GM21367 (cell line): ENCODE results near the gene ENC1.

Source experiments
- ATAC-seq: cut with Tn5 transposase; IDR thresholded peaks from one replicate; pipeline ENCODE4 v1.9.1; 2021; ENCODE audit not compliant: unreplicated experiment

The ENC1 gene

DNA sequence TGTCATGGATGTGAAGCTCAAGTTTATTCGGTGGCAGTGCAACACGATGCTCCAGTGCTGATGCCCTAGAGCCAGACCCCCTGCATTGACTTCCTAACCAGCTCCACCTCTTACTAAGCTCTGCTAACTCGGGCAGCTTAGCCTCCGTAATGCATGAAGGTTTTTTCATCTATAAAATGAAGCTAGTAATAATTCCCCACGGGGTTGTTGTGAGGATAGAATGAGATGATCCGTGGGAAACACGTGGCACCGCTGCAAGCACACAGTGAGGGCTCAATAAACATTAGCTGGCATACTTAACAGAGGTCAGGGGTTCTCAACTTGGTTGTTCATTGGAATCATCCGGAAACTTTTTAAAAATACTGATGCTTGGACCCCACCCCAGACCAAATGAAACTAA lies 6.8 kb downstream of the ENC1 start:
- no peak for ATAC-seq

DNA sequence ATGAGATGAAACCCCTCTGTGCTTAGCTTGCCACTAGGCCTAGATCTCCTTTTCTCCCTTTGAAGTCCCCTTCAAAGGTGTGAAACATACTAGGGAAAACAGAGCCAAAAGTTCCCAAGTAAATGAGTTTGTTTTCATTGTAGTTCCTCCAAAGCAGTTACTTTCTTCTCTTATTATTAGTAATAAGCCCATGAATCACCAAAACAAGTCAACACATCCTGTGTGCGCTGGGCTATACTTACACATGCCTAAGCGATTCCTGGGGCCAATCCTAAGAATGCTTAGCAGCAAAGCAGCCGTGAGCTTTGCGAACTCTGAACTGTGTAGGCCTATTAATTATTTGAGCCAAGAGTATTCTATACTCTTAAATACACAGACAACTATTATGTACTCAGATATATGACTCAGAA lies 7.6 kb downstream of the ENC1 start:
- no peak for ATAC-seq

DNA sequence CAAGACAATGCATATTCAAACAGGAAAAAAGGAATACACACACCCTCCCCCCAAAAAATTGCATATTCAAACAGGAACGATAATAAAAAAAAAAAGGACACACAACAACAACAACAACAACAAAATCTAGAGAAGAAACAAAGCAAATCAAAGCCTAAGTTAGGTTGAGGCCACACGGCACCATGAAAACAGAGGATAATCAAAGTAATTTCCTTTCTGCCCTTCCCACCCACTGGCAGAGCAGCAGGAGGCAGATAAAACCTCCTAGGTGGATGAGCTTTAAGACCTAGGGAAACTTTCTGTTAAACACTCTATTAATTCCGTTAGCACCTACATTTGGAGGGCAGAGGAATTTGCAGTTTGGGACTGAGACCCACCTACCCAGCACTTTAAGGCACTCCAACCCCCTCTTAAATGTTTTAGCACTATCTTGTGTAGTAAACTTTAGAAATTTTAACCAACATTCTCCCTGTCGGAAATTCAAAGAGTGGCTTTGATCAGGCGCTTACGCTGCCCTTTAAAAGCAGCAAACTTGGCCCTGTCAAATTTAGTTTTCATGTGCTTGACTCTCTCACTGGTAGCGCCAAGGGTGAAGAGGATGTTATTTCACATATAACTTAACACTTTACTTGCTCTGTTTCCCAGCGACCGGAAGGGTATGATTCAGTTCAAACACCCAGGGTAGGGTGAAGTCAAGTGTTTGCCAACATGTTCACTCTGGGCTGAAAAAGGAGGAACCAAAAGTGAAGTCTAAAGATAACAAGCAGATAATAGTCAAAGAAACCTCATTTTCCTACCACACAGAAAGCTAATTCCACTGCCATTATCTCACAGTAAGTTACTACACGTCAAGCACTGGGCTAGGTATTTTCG lies 9.2 kb downstream of the ENC1 start:
- ATAC-seq: peak; percentile 89

DNA sequence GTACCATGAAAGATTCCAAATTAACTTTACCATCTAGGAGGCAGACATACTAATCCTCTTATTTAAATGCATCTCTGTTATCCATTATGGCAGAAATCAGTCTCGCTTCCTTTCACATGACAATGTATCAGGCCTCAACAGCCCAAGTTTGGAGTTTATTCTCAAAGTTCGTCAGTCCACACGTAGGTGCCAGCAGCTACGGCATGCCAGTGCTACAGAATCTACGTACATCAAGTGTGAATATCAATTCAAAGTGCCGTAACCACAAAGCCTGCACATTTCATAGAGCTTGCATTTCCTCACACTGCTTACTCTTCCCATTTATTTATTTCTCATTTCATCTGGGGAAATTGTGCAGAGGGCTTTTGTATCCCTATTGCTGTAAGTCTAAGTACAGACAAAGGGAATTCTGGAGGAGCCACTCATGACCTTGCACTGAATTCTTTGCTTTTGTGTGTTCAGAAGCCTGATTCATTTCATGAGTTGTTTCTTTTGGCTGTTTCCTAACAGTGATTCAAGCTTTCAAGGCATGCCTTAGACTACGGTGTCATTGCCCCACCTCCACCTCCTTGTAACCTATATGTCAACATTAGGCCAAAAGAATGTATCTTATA lies 10.0 kb downstream of the ENC1 start:
- ATAC-seq: no peak

DNA sequence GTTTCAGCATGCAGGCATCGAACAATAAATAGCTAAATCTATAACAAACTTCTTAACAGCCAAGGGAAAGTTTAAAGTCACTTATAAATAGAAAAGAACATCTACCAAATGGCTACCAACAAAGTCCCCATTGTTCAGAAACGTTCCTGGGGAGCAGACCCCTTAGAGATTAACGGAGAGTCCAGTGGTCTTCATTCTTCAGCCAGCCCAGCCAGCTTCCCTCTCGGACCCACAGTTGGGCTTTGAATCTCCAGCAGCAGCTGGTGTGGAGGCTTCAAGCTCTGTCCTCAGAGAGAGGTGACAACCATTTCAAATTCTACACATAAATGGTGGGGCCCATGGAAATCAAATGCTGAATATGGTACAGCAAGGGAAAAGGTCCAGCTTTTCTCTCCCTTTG lies 11.2 kb downstream of the ENC1 start:
- no peak for ATAC-seq

DNA sequence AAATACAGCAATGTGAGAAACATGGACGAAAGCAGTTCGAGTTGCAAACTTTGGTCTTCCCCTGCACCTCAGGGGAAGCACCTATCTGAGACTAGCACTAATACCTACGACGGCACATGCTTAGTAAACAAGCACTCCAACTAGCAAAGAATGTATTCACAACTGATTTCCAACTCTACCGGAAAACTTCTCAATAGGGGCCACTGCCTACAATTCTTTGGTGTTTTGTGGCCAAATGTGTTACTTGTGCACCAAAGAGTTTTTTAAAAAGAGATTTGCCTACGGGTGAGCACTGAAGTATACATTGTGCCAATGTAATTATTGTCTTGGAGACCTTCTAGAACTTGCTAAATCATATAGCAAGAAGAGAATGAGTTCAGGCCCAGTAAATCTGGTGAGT lies 12.2 kb downstream of the ENC1 start:
- no peak for ATAC-seq

DNA sequence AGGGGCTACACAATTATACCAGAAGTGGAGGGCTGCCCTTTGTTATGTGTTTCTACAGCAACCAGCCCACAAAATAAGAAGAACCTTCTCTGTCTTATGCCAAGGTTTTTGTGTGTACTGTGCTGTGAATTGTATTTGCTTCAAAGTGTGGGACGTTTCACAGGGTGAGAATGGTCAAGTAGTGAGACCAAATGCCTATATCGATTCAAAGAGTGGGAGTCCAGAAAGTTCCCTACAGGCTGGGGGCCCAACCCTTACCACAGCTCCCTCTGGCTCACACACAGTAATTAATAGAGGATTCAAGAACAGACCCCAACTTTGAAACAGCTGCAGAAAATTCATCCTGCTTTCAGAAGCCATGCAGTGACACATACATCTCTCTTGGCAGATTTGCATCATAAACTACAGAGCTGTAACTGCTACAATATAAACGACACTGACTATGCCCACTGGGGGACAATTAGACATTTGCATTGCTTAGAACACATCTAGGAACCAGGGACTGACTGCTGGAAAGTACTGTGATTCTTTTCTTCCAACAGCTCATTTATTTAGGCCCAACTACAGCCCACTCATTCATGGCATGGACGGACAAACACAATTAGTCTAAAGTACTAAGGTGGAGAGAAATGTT lies 12.8 kb downstream of the ENC1 start:
- no peak for ATAC-seq

DNA sequence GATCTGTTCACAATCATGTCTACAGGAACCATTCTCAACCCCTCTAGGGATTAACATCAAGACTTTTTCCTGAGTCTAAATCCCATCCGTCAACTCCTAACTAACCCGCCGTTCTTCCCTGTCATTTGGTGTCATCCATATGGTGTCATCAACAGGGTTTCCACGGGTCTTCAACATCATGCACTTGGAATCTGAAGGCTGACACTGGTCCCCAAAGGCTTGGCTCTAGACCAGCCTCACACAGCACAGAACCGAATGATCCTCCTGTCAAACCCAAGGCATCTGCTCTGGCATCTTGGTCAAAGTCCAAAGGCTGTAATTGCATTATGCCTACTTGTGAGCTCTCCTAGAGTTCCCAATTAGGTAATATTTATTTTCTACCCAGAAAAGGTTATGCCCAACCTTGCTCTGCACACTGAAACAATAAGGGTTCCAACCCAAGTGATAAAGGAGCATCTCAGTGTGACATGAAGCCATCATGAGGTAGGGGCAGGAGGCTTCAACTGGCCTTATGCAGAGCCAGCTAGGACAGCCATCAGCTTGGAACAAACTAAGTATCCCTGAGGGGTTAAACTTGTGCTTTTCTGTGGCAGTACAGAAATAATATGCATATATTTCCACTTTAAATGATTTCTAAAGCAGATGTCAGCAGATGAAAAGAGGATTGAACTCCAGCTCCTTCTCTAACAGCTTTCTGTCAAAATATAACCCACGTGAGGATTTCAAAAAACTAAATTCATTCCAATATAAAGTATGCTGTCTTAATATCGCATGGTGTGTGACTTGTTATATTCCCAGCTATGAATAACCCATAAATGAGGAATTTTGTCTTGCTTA lies 13.9 kb downstream of the ENC1 start:
- ATAC-seq: no peak

DNA sequence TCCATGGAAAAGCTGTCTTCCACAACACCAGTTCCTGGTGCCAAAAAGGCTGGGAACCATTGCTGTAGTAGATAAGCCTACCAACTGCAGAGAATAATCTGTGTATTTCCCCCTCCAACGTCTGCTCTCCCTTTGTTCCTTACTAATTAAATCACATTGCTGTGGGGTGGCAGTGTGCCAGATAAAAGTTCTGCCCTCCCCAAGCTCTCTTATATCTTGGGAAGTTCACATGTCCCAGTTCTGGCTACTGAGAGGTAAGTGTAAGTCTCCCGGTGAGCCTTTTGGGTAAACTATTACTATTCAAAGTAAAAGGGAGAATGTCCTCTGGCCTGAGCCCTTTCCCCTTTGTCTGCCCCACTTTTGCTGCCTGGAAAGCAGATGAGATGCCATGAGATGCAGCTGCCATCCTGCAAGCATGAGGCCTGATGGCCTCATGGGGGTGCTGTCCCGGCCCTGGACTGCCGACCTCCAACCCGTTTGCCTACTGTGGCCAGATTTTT lies 14.7 kb downstream of the ENC1 start:
- no peak for ATAC-seq

DNA sequence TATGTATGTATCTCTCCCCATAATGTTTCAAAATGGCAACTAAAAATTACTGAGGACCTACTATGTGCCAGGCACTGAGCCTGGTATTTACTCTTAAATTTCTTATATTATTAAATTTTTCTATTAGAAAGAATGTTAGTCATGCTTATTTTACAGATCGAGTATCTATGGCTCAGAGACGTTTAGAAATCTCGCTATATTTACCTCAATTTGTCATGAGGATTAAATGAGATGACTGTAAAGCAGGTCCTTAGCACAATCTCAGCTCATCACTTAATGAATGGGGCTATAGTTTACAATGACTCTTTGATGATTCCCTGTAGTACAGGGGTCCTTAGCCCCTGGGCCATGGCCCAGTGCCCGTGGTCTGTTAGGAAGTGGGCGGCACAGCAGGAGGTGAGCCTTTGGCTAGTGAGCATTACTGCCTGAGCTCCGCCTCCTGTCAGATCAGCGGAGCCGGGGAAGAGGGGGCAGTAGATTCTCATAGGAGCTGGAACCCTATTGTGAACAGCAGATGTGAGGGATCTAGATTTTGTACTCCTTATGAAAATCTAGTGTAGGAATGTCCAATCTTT lies 15.5 kb downstream of the ENC1 start:
- no peak for ATAC-seq

DNA sequence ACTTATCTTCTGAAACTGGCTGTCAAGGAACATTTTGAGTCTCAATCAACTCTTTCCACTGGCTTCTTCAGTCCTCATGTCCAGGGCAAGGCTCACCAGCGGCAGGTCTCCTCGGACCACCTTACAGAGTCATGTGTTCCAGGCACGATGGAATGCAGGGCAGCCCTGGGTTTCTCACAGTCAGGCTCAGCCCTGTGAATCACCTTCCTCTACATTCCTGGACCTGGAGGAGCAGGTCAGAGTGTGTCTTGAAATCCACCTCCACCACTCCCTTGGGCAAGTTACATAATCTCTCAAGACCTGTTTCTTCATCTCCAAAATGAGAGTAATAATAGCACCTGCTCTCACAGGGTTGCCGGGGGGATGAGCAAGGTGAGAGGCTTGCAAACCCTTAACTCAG lies 16.0 kb downstream of the ENC1 start:
- ATAC-seq: no peak

DNA sequence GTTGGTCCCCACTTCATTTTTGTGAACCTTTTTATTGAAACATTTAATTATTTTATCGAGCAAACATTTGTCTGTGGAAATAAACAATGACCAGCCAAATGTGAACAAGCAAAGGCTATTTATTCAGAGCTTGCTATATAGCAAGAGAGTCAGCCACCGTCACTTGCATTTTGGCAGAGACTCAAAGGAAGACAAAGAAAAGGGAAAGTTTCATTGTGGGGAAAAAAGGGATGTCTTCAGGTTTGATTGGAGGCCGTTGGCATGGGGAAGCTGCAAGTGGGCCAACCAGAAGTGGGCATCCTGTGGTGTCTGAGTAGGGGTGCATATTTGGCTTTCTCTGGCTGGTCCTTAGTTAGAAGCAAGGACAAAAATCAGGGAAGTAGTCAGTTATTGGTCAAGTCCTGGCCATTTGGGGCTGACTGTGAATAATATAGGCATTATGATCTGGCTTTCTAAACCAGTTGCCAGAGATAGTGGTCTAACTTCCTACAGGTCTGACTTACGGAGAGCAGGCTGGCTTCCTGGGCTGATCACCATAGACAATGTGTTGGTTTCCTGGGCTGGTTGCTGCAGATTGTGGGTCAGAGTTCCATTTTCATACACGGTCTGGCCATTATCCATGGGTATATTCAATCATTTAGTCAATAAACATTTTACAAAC lies 16.6 kb downstream of the ENC1 start:
- no peak for ATAC-seq

DNA sequence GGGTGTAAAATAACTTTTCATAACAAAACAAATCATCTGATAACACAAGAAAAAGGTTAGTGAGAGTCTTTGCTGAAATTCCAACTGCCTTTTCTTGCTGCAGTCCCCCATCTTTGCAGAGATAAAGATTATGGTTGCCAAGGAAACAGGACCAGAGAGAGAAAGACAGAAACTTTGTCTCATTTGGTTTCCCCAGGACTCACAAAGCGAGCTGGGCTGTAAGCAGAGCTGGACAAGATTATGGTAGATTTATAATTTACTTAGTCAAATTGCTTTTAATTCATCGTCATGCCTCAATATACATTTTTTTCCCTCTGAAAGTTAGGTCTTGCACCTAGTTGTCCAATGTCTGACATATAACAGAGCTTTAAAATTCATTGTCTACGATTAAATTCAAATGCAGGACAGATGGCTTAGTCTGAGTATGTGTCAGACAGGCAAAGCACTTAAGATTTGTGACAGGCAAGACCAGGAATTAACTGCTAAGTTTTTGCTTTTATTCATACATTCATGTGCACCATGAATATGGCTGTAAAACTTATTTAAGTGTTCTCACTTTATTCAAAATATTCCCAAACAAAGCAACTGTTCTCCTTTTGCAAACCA lies 17.4 kb downstream of the ENC1 start:
- no peak for ATAC-seq

DNA sequence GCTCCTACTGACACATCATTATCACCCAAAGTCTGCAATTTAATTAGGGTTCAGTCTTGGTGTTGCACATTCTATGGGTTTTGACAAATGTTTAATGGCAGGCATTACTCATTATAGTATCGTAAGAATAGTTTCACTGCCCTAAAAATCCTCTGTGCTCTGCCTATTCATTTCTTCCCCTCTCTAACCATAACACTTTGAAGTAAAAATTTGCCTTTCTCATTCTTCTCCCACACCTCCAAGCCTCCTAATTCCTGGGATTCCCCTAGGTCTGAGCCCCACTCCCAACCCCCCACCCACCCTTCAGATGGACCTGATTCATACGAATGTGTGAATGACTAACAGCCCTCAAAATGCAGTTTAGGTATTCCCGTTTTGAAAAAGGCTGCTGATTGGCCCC lies 18.4 kb downstream of the ENC1 start:
- peak; percentile 53 for ATAC-seq

DNA sequence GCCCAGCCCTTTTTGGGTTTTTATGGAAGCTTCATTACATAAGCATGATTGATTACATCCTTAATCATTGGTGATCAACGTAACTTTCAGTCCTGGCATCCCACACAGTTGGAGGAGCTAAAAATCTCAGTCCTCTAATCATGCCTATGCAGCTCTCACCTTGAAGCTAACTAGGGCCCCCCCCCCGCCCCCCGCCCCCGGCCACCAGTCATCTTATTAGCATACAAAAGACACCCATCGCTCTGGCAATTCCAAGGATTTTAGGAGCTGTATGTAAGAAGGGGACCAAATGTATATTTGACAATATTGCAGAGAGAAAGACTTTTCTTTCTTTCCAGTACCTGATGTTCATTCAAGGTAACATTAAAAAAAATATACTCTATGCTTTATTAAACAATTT lies 19.0 kb downstream of the ENC1 start:
- no peak for ATAC-seq

DNA sequence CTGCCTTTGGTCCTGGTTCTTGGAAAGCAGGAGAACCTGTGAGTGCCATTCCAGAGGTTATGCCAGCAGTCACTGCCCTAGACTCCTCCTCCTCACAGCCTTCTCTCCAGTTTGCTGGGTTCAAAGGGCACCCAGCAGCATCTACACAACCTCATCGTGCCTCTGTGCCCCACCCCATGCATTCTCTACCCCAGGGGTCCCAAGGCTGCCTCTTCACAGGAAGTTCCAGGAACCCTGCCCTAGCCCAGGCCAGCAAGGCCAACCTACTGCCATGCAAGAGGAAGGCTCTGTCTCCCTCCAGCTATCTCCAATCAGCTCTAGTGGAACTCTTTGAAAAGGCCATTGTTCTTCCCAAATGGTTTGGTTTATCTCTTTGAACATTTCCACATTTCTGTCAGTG lies 21.2 kb downstream of the ENC1 start:
- ATAC-seq: no peak

DNA sequence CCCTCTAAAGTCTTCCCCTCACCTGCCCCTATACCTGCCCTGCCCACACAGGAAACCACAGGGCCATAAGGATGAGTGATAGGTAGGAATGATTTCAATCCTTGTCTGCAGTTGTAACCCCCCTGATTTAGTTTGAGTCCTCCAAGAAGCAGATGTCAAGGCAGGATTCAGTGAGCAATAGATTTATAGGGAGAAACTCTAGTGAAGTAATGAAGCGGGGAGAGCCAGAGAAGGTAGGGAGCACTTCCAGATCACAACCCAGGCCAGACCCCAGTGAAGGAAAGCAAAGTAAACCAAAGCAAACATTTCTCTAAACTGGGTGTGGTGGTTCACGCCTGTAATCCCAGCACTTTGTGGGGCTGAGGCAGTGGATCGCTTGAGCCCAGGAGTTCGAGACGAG lies 22.4 kb downstream of the ENC1 start:
- ATAC-seq: no peak

DNA sequence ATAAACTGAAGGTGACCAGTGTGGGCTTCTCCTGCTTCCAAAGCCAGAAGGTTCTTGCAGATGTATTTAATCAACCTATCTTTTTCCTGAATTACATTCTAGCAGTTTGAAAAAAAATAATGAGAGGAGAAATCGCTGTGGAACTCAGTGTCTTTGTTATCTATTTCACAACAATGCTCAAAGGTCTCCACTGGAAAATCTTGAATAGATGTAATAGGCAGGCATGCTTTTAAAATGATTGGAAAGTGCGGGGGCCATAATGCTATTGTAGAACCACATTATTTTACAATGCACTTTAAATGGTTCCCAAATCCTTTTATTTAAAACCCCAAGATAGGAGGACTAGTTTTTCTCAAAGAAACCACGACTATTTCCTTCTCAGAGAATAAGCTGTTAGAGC lies 23.3 kb downstream of the ENC1 start:
- ATAC-seq: no peak

DNA sequence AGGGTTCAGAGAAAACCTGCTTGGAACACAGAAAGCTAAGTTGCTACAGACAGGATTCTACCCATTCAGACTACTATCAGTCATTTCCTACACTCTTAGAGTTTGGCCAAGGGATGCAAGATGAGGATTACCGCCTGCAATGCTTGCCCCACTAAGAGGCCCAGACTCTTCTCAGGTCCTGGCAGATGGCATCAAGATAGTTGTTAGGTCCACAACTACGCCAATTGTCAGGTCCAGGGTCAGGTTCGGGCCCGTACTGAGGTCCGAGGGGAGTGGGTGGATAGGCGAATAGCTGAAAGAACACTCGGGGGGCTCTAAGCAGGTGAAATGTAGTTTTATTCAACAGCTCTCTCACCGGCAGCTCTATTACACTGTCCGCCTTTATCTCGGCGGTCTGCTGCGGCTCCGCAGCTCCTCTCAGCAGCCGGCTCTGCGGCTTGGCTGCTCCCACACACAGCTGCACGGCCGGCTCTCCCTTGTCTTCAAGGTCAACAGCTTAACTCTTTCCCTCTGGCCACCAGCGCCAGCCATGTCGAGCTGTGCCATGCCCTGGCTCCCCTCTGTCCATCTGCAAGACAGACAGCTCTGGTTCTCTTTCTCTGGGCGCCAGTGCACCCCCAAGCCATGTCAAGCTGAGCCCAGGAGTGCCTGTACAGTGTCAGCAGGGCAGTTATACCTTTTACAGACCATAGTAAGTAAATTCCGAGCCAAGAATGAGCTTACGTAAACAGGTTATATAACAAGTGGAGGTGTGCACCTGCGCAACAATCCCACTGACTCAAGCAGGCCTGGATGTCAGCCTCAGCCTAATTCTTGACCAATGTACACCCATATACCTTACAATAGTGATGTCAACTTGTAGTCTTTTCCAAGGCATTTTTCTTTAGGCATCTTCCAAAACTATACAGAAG lies 24.0 kb downstream of the ENC1 start:
- ATAC-seq: no peak
